B cell (primary cell): ENCODE data around the gene PAN2. TPM values are rescaled to one million over a fixed set of nuclear protein-coding genes. Genes with fewer than 3 reads are reported as not detected.

Experiments
- ATAC-seq: fragments of 200-7000 bp; cut with Tn5 transposase; one replicate; pipeline ENCODE4 v1.10.0; 2021; ENCODE audit warnings: low read depth, mild to moderate bottlenecking, moderate number of reproducible peaks, moderate library complexity
- CTCF ChIA-PET: fragments of 350-600 bp; sonication (Branson Sonifier 250); formaldehyde crosslinking; loops from one replicate; lab custom pipeline; 2021; ENCODE audit warnings: antibody characterized with exemption, inconsistent platforms; lab: Charles Lee
- POLR2A ChIA-PET: fragments of 350-600 bp; sonication (Branson Sonifier 250); formaldehyde crosslinking; loops from one replicate; lab custom pipeline; 2021; ENCODE audit warnings: antibody characterized with exemption; lab: Charles Lee
- DNase-seq: peaks from one replicate; pipeline ENCODE4 v3.0.0; 2013
- H2AFZ ChIP-seq: 2 replicates; pipeline ENCODE4 v1.6.1; 2012; ENCODE audit warnings: mild to moderate bottlenecking, low read depth, low read length; ENCODE audit not compliant: insufficient read depth, poor library complexity, severe bottlenecking
- H3K27ac ChIP-seq, 2 donors: 1 replicate in 1 of 2; 2 replicates in 1 of 2; pipeline ENCODE4 v1.5.1; 2012 to 2013; ENCODE audit warnings: low read length in 2 of 2, mild to moderate bottlenecking in 2 of 2, moderate library complexity in 1 of 2
- H3K27me3 ChIP-seq, 4 experiments: fragments of 200-600 bp in 1 of 4; sonication (generic) in 1 of 4; replicated peaks in 1 of 4; 1 replicate in 2 of 4; 2 replicates in 2 of 4; pipeline versions ENCODE4 v1.6.1 to v1.7.0; 2013 to 2016; ENCODE audit warnings: low read length in 3 of 4, mild to moderate bottlenecking in 2 of 4, mixed read lengths in 1 of 4, moderate library complexity in 1 of 4; ENCODE audit not compliant: insufficient read depth in 4 of 4, control insufficient read depth in 3 of 4; ENCODE audit errors: control extremely low read depth in 1 of 4
- H3K36me3 ChIP-seq, 2 experiments: replicated peaks in 1 of 2; 1 replicate in 1 of 2; 2 replicates in 1 of 2; pipeline versions ENCODE4 v1.6.1 to v1.7.1; 2013; ENCODE audit warnings: low read length in 1 of 2; ENCODE audit not compliant: insufficient read depth in 2 of 2, control insufficient read depth in 1 of 2; ENCODE audit errors: control extremely low read depth in 1 of 2, extremely low read depth in 1 of 2
- H3K4me1 ChIP-seq, 2 donors: fragments of 200-600 bp in 1 of 2; sonication (generic) in 1 of 2; 1 replicate in 1 of 2; 2 replicates in 1 of 2; pipeline versions ENCODE4 v1.5.1 to v1.6.1; 2013 to 2017; ENCODE audit warnings: low read length in 2 of 2; ENCODE audit not compliant: control insufficient read depth in 2 of 2, insufficient read depth in 2 of 2
- H3K4me2 ChIP-seq: replicated peaks from 2 replicates; pipeline ENCODE3; 2012; ENCODE audit warnings: mild to moderate bottlenecking, low read depth, low read length; ENCODE audit not compliant: poor library complexity, severe bottlenecking
- H3K4me3 ChIP-seq, 5 experiments: fragments of 200-600 bp in 1 of 5; sonication (generic) in 1 of 5; 1 replicate in 3 of 5; 2 replicates in 2 of 5; pipeline versions ENCODE4 v1.5.1 to v1.7.0; 2011 to 2016; ENCODE audit warnings: low read length in 4 of 5, mild to moderate bottlenecking in 4 of 5, low read depth in 2 of 5, control low read depth in 1 of 5, moderate library complexity in 1 of 5; ENCODE audit not compliant: insufficient read depth in 1 of 5; ENCODE audit errors: control extremely low read depth in 1 of 5, extremely low read depth in 1 of 5
- H3K79me2 ChIP-seq: fragments of 200-600 bp; sonication (generic); one replicate; pipeline ENCODE4 v1.6.0; 2016; ENCODE audit warnings: low read length; ENCODE audit not compliant: control insufficient read depth, insufficient read depth
- H3K9ac ChIP-seq: fragments of 200-600 bp; sonication (generic); 2 replicates; pipeline ENCODE4 v1.6.1; 2017; ENCODE audit warnings: mild to moderate bottlenecking, low read length, moderate library complexity
- H3K9me3 ChIP-seq, 3 donors: one replicate each; pipeline versions ENCODE4 v1.6.1 to v1.7.1; 2013; ENCODE audit warnings: low read length in 2 of 3; ENCODE audit not compliant: control insufficient read depth in 2 of 3, insufficient read depth in 1 of 3; ENCODE audit errors: control extremely low read depth in 1 of 3
- H4K20me1 ChIP-seq: 2 replicates; pipeline ENCODE4 v1.6.0; 2012; ENCODE audit warnings: mild to moderate bottlenecking, low read length; ENCODE audit not compliant: insufficient read depth, control insufficient read depth, poor library complexity, severe bottlenecking
- H3K27ac Mint-ChIP-seq: one replicate; pipeline ENCODE4 v1.8.0; 2021; ENCODE audit warnings: mixed read lengths
- H3K27me3 Mint-ChIP-seq: one replicate; pipeline ENCODE4 v1.8.0; 2021; ENCODE audit warnings: mixed read lengths
- H3K4me1 Mint-ChIP-seq: one replicate; pipeline ENCODE4 v1.8.0; 2021; ENCODE audit warnings: mixed read lengths
- H3K4me3 Mint-ChIP-seq: one replicate; pipeline ENCODE4 v1.8.0; 2021; ENCODE audit warnings: mixed read lengths
- H3K9me3 Mint-ChIP-seq: one replicate; pipeline ENCODE4 v1.8.0; 2022; ENCODE audit warnings: mixed read lengths; ENCODE audit not compliant: insufficient read depth
- EZH2 ChIP-seq: IDR thresholded peaks from 2 replicates; pipeline ENCODE4 v1.6.1; 2012; ENCODE audit warnings: borderline replicate concordance, low read depth, mild to moderate bottlenecking, moderate library complexity, low read length; ENCODE audit not compliant: insufficient read depth, poor library complexity, severe bottlenecking
- WGBS: methylation state at CpG from one replicate; pipeline ENCODE4 v1.1.5; 2013; ENCODE audit warnings: missing lambda C conversion rate; ENCODE audit not compliant: insufficient coverage; 5-methylcytosine and 5-hydroxymethylcytosine counted together
- intact Hi-C: fragments of 100-400 bp; cut with micrococcal nuclease; formaldehyde crosslinking; loops from one replicate; pipeline ENCODE4 v1.10.0; 2022
- polyA minus RNA-seq: library from RNA; depleted of rRNA, polyadenylated mRNA; stranded (reverse); fragments of >200 nt; gene quantifications from 2 replicates; pipeline ENCODE4 v1.2.3, GENCODE V29; 2012
- polyA plus RNA-seq: library from polyadenylated mRNA; depleted of rRNA; stranded (reverse); fragments of >200 nt; gene quantifications from 2 replicates; pipeline ENCODE4 v1.2.3, GENCODE V29; 2012
- total RNA-seq, 2 donors: library from RNA; stranded (reverse); fragments of 120-200 nt in 1 of 2; gene quantifications; 1 replicate in 1 of 2; 2 replicates in 1 of 2; pipeline versions ENCODE4 v1.2.3 to v1.2.4, GENCODE V29; 2013 to 2022
- TF ChIP-seq, protein P1 (sequence below): fragments of 200-600 bp; IDR thresholded peaks from one replicate; pipeline ENCODE4 v1.8.0; 2022; ENCODE audit warnings: antibody characterized with exemption, mild to moderate bottlenecking

The PAN2 gene, protein sequence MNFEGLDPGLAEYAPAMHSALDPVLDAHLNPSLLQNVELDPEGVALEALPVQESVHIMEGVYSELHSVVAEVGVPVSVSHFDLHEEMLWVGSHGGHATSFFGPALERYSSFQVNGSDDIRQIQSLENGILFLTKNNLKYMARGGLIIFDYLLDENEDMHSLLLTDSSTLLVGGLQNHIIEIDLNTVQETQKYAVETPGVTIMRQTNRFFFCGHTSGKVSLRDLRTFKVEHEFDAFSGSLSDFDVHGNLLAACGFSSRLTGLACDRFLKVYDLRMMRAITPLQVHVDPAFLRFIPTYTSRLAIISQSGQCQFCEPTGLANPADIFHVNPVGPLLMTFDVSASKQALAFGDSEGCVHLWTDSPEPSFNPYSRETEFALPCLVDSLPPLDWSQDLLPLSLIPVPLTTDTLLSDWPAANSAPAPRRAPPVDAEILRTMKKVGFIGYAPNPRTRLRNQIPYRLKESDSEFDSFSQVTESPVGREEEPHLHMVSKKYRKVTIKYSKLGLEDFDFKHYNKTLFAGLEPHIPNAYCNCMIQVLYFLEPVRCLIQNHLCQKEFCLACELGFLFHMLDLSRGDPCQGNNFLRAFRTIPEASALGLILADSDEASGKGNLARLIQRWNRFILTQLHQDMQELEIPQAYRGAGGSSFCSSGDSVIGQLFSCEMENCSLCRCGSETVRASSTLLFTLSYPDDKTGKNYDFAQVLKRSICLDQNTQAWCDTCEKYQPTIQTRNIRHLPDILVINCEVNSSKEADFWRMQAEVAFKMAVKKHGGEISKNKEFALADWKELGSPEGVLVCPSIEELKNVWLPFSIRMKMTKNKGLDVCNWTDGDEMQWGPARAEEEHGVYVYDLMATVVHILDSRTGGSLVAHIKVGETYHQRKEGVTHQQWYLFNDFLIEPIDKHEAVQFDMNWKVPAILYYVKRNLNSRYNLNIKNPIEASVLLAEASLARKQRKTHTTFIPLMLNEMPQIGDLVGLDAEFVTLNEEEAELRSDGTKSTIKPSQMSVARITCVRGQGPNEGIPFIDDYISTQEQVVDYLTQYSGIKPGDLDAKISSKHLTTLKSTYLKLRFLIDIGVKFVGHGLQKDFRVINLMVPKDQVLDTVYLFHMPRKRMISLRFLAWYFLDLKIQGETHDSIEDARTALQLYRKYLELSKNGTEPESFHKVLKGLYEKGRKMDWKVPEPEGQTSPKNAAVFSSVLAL
- total RNA-seq (216 and 230 TPM in 2 replicates), polyA plus RNA-seq (211 and 266 TPM in 2 replicates), polyA minus RNA-seq (65.2 and 73.7 TPM in 2 replicates)
- 114 TPM for total RNA-seq (2013)

DNA sequence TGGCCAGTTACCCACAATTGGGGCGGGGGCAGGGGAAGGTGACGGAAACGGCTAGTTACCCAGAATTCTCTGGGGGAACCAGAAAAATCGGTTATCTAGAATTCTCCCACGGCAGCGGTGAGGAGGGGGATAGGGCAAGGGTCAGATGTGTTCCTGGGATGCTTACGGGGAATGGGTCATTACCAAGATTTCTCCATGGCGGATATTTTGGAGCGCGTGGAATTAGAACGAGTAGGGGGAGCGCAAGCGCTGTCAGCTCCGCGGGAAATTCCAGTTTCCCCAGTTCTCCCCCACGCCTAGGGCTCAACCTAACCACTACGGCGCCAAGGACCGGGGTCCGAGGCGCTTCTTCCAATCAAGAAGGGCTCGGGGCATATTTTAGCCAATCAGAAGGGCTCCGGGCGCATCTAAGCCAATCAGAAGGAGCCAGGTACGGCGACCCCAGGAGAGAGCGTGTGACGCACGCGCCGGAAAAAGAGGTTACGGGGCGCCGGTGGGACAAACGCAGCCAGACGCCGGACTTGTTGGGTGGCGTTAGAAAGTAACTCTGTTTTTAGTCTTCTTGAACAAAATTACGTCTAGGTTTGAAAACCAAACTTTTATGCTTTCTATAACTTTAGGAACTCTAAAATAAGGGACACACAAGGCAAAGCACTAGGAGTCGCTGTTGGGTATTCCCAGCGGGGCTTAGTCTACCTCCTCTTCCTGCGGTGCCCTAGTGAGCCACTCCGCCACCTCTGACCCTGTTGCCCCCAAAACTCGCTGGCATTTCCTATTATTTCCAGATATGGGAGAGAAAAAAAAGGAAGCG, at the start of gene PAN2:
Gene PAN2, minus strand, starts transcription at position 322 of the 811 bp plus-strand sequence. CDS start 906 bp downstream, outside the sequence.
- H3K4me3 Mint-ChIP-seq = peak within 1 kb of the TSS; percentile 99
- under 1% methylated on average over 32 of the region's 45 CpGs for WGBS
- H3K9me3 Mint-ChIP-seq = no peaks in the 10 kb centered on the region
- Histone ChIP-seq H3K27me3 (no peaks in the 10 kb centered on the region), H2AFZ (peak within 1 kb of the TSS; percentile 93), H3K79me2 (peaks cover 18% of the 10 kb centered on the region), H3K9me3 (no peaks in the 10 kb centered on the region), H3K4me1 (peaks cover 35 to 44% of the 10 kb centered on the region in 2 donors), H3K4me3 (peak within 1 kb of the TSS; percentile 63 to 88 (median 80)), H3K27ac (peak within 1 kb of the TSS; percentile 94 to 100), H3K9ac (peak within 1 kb of the TSS; percentile 95), H3K36me3 (no peaks in the 10 kb centered on the region), H3K4me2 (peak within 1 kb of the TSS; percentile 86), H4K20me1 (no peaks in the 10 kb centered on the region)
- H3K27me3 Mint-ChIP-seq = no peaks in the 10 kb centered on the region
- ChIA-PET POLR2A (interaction anchor here (0.6 to 2.5 kb wide), 7 partner anchors 8 to 134 kb away, joined by 4 to 24 read pairs (median 10); partner anchors contain the start of genes CNPY2 and STAT2), CTCF (interaction anchor here (0.6 to 7.6 kb wide), 7 partner anchors 17 to 352 kb away, joined by 3 to 45 read pairs (median 7); partner anchors contain the start of genes CNPY2 and STAT2)
- TF ChIP-seq EZH2 = no peak
- TF ChIP-seq, protein P1, sequence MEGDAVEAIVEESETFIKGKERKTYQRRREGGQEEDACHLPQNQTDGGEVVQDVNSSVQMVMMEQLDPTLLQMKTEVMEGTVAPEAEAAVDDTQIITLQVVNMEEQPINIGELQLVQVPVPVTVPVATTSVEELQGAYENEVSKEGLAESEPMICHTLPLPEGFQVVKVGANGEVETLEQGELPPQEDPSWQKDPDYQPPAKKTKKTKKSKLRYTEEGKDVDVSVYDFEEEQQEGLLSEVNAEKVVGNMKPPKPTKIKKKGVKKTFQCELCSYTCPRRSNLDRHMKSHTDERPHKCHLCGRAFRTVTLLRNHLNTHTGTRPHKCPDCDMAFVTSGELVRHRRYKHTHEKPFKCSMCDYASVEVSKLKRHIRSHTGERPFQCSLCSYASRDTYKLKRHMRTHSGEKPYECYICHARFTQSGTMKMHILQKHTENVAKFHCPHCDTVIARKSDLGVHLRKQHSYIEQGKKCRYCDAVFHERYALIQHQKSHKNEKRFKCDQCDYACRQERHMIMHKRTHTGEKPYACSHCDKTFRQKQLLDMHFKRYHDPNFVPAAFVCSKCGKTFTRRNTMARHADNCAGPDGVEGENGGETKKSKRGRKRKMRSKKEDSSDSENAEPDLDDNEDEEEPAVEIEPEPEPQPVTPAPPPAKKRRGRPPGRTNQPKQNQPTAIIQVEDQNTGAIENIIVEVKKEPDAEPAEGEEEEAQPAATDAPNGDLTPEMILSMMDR = peak; percentile 65
- DNase-seq = peak; percentile 98
- intact Hi-C loops = loop anchor here (1.0 to 2.0 kb wide), 8 partner anchors 18 to 303 kb away; partner anchors contain the start of genes COQ10A, CS, SPRYD4 and STAT2
- peak; percentile 90 for ATAC-seq
- peaks cover 52% of the 10 kb centered on the region for H3K4me1 Mint-ChIP-seq
- H3K27ac Mint-ChIP-seq = peak within 1 kb of the TSS; percentile 100
